Activated CD8-positive, alpha-beta T cell treated with anti-CD3 and anti-CD28 coated beads for 36 hours (primary cell): ENCODE results near the gene CKS1B. TPM values are rescaled to one million over a fixed set of nuclear protein-coding genes. Genes with fewer than 3 reads are reported as not detected.

Experiments
- ATAC-seq: fragments of 200-7000 bp; cut with Tn5 transposase; one replicate; pipeline ENCODE4 v1.10.0; 2021; ENCODE audit warnings: mild to moderate bottlenecking, moderate library complexity
- CTCF ChIA-PET: fragments of 350-600 bp; sonication (Branson Sonifier 250); formaldehyde crosslinking; loops from one replicate; lab custom pipeline; 2021; ENCODE audit warnings: antibody characterized with exemption; lab: Charles Lee
- POLR2A ChIA-PET: fragments of 350-600 bp; sonication (Branson Sonifier 250); formaldehyde crosslinking; loops from one replicate; lab custom pipeline; 2021; ENCODE audit warnings: antibody characterized with exemption; lab: Charles Lee
- DNase-seq: peaks from one replicate; pipeline ENCODE4 v3.0.0-alpha.2; 2020
- H3K27ac Mint-ChIP-seq: one replicate; pipeline ENCODE4 v1.8.0; 2021; ENCODE audit warnings: mild to moderate bottlenecking, mixed read lengths
- H3K27me3 Mint-ChIP-seq: one replicate; pipeline ENCODE4 v1.8.0; 2021; ENCODE audit warnings: mixed read lengths
- H3K36me3 Mint-ChIP-seq: one replicate; pipeline ENCODE4 v1.8.0; 2021; ENCODE audit warnings: low read depth, mixed read lengths
- H3K4me1 Mint-ChIP-seq: one replicate; pipeline ENCODE4 v1.8.0; 2021; ENCODE audit warnings: low read depth, mixed read lengths
- H3K4me3 Mint-ChIP-seq: one replicate; pipeline ENCODE4 v1.8.0; 2021; ENCODE audit warnings: mild to moderate bottlenecking, moderate library complexity, mixed read lengths
- H3K9me3 Mint-ChIP-seq: one replicate; pipeline ENCODE4 v1.8.0; 2021; ENCODE audit warnings: mixed read lengths
- CTCF ChIP-seq: fragments of 200-600 bp; IDR thresholded peaks from one replicate; pipeline ENCODE4 v1.8.0; 2022; ENCODE audit warnings: antibody characterized with exemption, mild to moderate bottlenecking
- intact Hi-C: fragments of 100-400 bp; cut with micrococcal nuclease; formaldehyde crosslinking; loops from one replicate; pipeline ENCODE4 v1.10.0; 2022
- total RNA-seq, 2 experiments: library from RNA; stranded (reverse); gene quantifications; one replicate each; pipeline ENCODE4 v1.2.3, GENCODE V29; 2021

CKS1B gene
- total RNA-seq, 2 experiments from 2014 or later = 172 to 173 TPM

GRCh38 chr1:155011437-155012025 is 37.0 kb downstream of the CKS1B start:
- peaks cover 72% of the 10 kb centered on the region for H3K4me1 Mint-ChIP-seq
- no peaks in the 10 kb centered on the region for H3K9me3 Mint-ChIP-seq
- intact Hi-C loops = no loop called here
- no peak for TF ChIP-seq CTCF
- no peaks in the 10 kb centered on the region for H3K27me3 Mint-ChIP-seq
- H3K36me3 Mint-ChIP-seq = peaks cover 6% of the 10 kb centered on the region
- ATAC-seq (no peak), DNase-seq (no peak)
- ChIA-PET CTCF (interaction anchor here (1.1 to 2.8 kb wide), 6 partner anchors 8 to 80 kb away, joined by 3 to 13 read pairs (median 4); partner anchors contain the start of genes PBXIP1 and PYGO2), POLR2A (interaction anchor here (0.6 to 1.6 kb wide), 4 partner anchors 12 to 73 kb away, joined by 3 to 5 read pairs (median 4); no protein-coding TSS in a partner anchor)
- no peak overlapping the region for H3K27ac Mint-ChIP-seq
- H3K4me3 Mint-ChIP-seq = no peak overlapping the region

GRCh38 chr1:155012026-155012546 is 37.6 kb downstream of the CKS1B start:
- peaks cover 72% of the 10 kb centered on the region for H3K4me1 Mint-ChIP-seq
- H3K36me3 Mint-ChIP-seq = peaks cover 8% of the 10 kb centered on the region
- no peaks in the 10 kb centered on the region for H3K9me3 Mint-ChIP-seq
- DNase-seq (no peak), ATAC-seq (no peak)
- no peak for TF ChIP-seq CTCF
- CTCF ChIA-PET = interaction anchor here (1.1 to 2.8 kb wide), 5 partner anchors 11 to 79 kb away, joined by 3 to 13 read pairs (median 3); partner anchors contain the start of gene PBXIP1
- no peak overlapping the region for H3K4me3 Mint-ChIP-seq
- intact Hi-C loops = no loop called here
- POLR2A ChIA-PET = interaction anchor here (0.6 to 1.7 kb wide), 7 partner anchors 8 to 260 kb away, joined by 3 to 5 read pairs (median 4); partner anchors contain the start of gene ADAM15
- H3K27ac Mint-ChIP-seq = peak overlapping the region; percentile 57
- no peaks in the 10 kb centered on the region for H3K27me3 Mint-ChIP-seq

DNA sequence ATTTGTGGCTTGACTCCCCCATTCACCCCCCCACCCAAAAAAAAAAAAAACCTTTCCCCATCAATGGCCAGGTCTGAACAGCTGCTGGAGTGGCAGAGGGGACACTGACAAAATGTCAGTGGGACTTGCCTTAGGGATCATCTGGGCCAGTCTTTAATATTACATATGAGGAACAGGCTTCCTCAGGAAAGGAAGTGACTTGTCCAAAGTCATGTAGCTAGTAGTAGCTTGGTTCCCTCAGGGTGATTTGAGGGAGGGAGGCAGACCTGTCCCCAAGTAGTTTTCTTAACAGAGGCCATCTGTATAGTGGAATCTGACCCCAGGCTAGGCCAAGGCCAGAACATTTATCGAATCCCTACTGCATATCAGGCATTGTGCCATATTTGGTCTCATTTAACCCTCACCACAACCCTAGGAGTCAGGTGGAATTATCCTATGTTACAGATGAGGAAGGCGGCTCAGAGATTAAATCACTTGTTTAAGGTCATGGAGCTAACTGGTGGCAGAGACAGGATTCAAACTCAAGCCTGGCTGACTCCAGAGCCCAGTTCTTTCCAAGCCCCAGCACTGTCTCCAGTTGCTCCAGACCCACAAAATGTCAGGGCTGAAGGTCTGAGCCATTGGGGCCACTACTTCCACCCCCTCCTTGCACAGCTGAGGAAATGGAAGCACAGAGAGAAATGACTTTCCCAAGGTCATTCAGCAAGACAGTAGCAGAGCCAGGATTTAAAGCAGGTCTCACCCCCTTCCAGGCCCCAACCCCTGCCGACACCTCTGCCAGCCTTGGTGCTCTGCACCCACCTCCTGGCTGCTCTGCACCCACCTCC is 38.5 kb downstream of the CKS1B start:
- DNase-seq = no peak
- H3K36me3 Mint-ChIP-seq = peaks cover 8% of the 10 kb centered on the region
- H3K27me3 Mint-ChIP-seq = no peaks in the 10 kb centered on the region
- intact Hi-C loops = no loop called here
- POLR2A ChIA-PET = interaction anchor here (0.6 to 1.7 kb wide), 6 partner anchors 9 to 259 kb away, joined by 3 to 5 read pairs (median 4); partner anchors contain the start of gene ADAM15
- H3K9me3 Mint-ChIP-seq = no peaks in the 10 kb centered on the region
- CTCF ChIA-PET = interaction anchor here (0.9 to 2.8 kb wide), 6 partner anchors 10 to 78 kb away, joined by 3 to 13 read pairs (median 3); partner anchors contain the start of gene PBXIP1
- no peak for TF ChIP-seq CTCF
- no peak for ATAC-seq
- peaks cover 77% of the 10 kb centered on the region for H3K4me1 Mint-ChIP-seq
- no peak overlapping the region for H3K4me3 Mint-ChIP-seq
- H3K27ac Mint-ChIP-seq = peak overlapping the region; percentile 37

- H3K27me3 Mint-ChIP-seq = no peaks in the 10 kb centered on the region
- ChIA-PET CTCF (interaction anchor here (0.9 to 4.8 kb wide), 4 partner anchors 9 to 59 kb away, joined by 3 to 37 read pairs (median 10); partner anchors contain the start of gene PBXIP1), POLR2A (interaction anchor here (0.7 to 1.7 kb wide), 4 partner anchors 9 to 63 kb away, joined by 3 to 4 read pairs (median 4); partner anchors contain the start of gene ADAM15)
- peaks cover 74% of the 10 kb centered on the region for H3K4me1 Mint-ChIP-seq
- H3K9me3 Mint-ChIP-seq = no peaks in the 10 kb centered on the region
- no peak overlapping the region for H3K4me3 Mint-ChIP-seq
- DNase-seq = no peak
- no peak for TF ChIP-seq CTCF
- H3K27ac Mint-ChIP-seq = no peak overlapping the region
- H3K36me3 Mint-ChIP-seq = peaks cover 8% of the 10 kb centered on the region
- intact Hi-C loops = no loop called here
- ATAC-seq = no peak
Observed at GRCh38 chr1:155013632-155014031, 39.2 kb downstream of the CKS1B start.
